Measurements from ENCODE around the gene GIGYF2.

- TF ChIP-seq CTCF (IDR thresholded peaks at IDR 0.05): no peak
- no peak for TF ChIP-seq POLR2AphosphoS5 (IDR thresholded peaks at IDR 0.05)
These were observed 17.1 kb upstream of the GIGYF2 start for GRCh38 chr2:232680006-232680405.

Measured in gastroesophageal sphincter (tissue), 3 donors.